K562 (cell line): Measurements from ENCODE around the gene STRADB. TPM values are rescaled to one million over a fixed set of nuclear protein-coding genes. Genes with fewer than 3 reads are reported as not detected.

Experiments used
- HMBOX1 ChIP-seq: sonication (generic); IDR thresholded peaks from 2 replicates; pipeline ENCODE4 v1.6.1; 2016
- UBTF ChIP-seq, 2 experiments: IDR thresholded peaks; 2 replicates each; pipeline ENCODE4 v1.6.1; 2012; ENCODE audit warnings: improper control_type of control experiment in 2 of 2, low read depth in 2 of 2, low read length in 2 of 2, borderline replicate concordance in 1 of 2
- ZBTB33 ChIP-seq: sonication (generic); formaldehyde crosslinking; IDR thresholded peaks from 2 replicates; pipeline ENCODE4 v1.8.1; 2023; ENCODE audit warnings: mild to moderate bottlenecking, missing genetic modification reagents
- ZBTB34 ChIP-seq: fragments of 250-450 bp; sonication (Bioruptor Pico); IDR thresholded peaks from 2 replicates; pipeline ENCODE4 v1.8.0; 2021; ENCODE audit warnings: mild to moderate bottlenecking, moderate library complexity
- ZNF184 ChIP-seq: sonication (generic); formaldehyde crosslinking; IDR thresholded peaks from 2 replicates; pipeline ENCODE4 v1.5.0; 2020; ENCODE audit warnings: missing genetic modification reagents
- ZNF212 ChIP-seq: fragments of 450-650 bp; formaldehyde crosslinking; IDR thresholded peaks from 2 replicates; pipeline ENCODE4 v1.4.0; 2020; ENCODE audit warnings: mild to moderate bottlenecking
- ZNF253 ChIP-seq: fragments of 250-450 bp; sonication (Bioruptor Pico); conservative IDR thresholded peaks from 2 replicates; pipeline ENCODE4 v1.6.1; 2021; ENCODE audit warnings: mild to moderate bottlenecking
- ZNF384 ChIP-seq: IDR thresholded peaks from 2 replicates; pipeline ENCODE4 v1.6.1; 2012; ENCODE audit warnings: low read depth, low read length, improper control_type of control experiment
- ZNF407 ChIP-seq: fragments of 450-650 bp; IDR thresholded peaks from 2 replicates; pipeline ENCODE4 v1.6.1; 2016; ENCODE audit warnings: low read depth
- ZNF551 ChIP-seq: fragments of 250-450 bp; sonication (Bioruptor Pico); IDR thresholded peaks from 2 replicates; pipeline ENCODE4 v1.5.0; 2021; ENCODE audit warnings: mild to moderate bottlenecking, moderate library complexity
- ZNF766 ChIP-seq: fragments of 200-800 bp; sonication (Bioruptor generic); conservative IDR thresholded peaks from 2 replicates; pipeline ENCODE4 v1.6.1; 2016; ENCODE audit warnings: missing genetic modification characterization, missing compliant biosample characterization
- ZSCAN32 ChIP-seq: fragments of 450-650 bp; formaldehyde crosslinking; IDR thresholded peaks from 2 replicates; pipeline ENCODE4 v1.4.0; 2020; ENCODE audit warnings: mild to moderate bottlenecking, moderate library complexity
- polyA plus RNA-seq, 8 experiments: library from polyadenylated mRNA; depleted of rRNA in 4 of 8; stranded (reverse) in 5 of 8; unstranded in 3 of 8; fragments of >200 nt; fragmentation: Nextera tagmentation in 2 of 8; fragmentation: Illumina TruSeq in 1 of 8; extraction: Ambion mirVana in 2 of 8; extraction: Trizol in 1 of 8; gene quantifications; 2 replicates each; pipeline versions ENCODE4 v1.2.1 to v1.2.3, GENCODE V29; 2011 to 2014; ENCODE audit warnings: inconsistent platforms in 1 of 8, missing spikeins in 1 of 8
- total RNA-seq, 7 experiments: library from RNA; depleted of rRNA in 6 of 7; stranded (reverse); fragments of >200 nt in 6 of 7; fragmentation: Illumina TruSeq in 2 of 7; extraction: Trizol in 2 of 7; gene quantifications; 2 replicates each; pipeline versions ENCODE4 v1.2.1 to v1.2.3, GENCODE V29; 2011 to 2021; ENCODE audit warnings: low replicate concordance in 1 of 7

The STRADB gene
- total and polyA plus RNA-seq, 9 of the 15 experiments (the other 6 are each of a cell fraction or from before 2014, with no cell fraction given): 6.9 to 30.6 (median 15.7) TPM

- TF ChIP-seq UBTF (IDR thresholded peaks at IDR 0.05; ENCODE audit: borderline replicate concordance in 1 of 2, low read depth in 2 of 2, low read length in 2 of 2): no peak
- TF ChIP-seq ZNF384: 0 out of 2 replicates have a peak, but pooled peaks have one; percentile 16
- TF ChIP-seq ZNF212 (CRISPR knock-in tag): no peak
- TF ChIP-seq ZBTB34 (CRISPR knock-in tag): no peak
- no peak for TF ChIP-seq ZNF551 (CRISPR knock-in tag)
- no peak for TF ChIP-seq ZNF253 (CRISPR knock-in tag)
- TF ChIP-seq ZNF766 (CRISPR knock-in tag): 0 out of 2 replicates have a peak, but pooled peaks have one; percentile 33
- no peak for TF ChIP-seq ZSCAN32 (CRISPR knock-in tag)
- TF ChIP-seq HMBOX1: peak; percentile 78
- TF ChIP-seq ZNF184: no peak
- no peak for TF ChIP-seq ZNF407
- no peak for TF ChIP-seq ZBTB33 (CRISPR knock-in tag)
Measured at GRCh38 chr2:201440182-201440581, 11.4 kb upstream of the STRADB start (continued).
